ENCODE results near the gene GGA1. TPM values are rescaled to one million over a fixed set of nuclear protein-coding genes. Genes with fewer than 3 reads are reported as not detected.

GGA1 gene
- total and polyA plus RNA-seq, 2 experiments from 2014 or later = 29.7 TPM

DNA sequence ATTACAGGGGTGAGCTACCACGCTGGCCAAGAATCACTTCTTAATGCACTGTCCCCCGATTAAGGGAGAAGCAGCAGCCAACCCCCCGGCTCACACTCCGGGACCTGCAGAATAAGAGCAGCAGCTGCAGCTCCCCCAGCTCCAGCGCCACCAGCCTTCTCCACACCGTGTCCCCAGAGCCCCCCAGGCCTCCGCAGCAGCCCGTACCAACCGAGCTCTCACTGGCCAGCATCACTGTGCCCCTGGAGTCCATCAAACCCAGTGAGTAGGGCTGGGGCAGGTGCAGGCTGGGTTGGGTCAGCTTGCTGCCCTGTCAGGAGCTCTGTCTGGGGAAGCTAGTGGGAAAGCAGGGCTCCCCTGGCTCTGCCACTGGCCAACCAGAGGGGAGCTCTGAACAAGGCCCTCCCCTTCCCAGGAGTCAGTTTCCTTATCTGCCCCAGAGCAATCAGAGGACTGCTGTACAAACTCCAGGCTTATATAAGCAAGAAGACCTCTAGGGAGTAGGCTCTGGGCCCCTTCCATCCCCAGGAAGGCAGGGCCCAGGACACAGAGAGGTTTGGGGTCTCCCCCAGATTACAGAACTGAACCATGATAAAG, 22.3 kb downstream of the GGA1 start:
- no peaks in the 10 kb centered on the region for H3K27me3 ChIP-seq (replicated peaks; ENCODE audit: insufficient read depth)
- H3K9me3 ChIP-seq (ENCODE audit: low read depth) = no peaks in the 10 kb centered on the region
- H3K9me2 ChIP-seq (ENCODE audit: insufficient read depth) = no peaks in the 10 kb centered on the region
- no peaks in the 10 kb centered on the region for H3K36me3 ChIP-seq (ENCODE audit: low read depth)
- TF ChIP-seq EZH2phosphoT487 (IDR thresholded peaks at IDR 0.05; ENCODE audit: insufficient read depth, low read depth) (no peak), EZH2 (IDR thresholded peaks at IDR 0.05; ENCODE audit: insufficient read depth, poor library complexity, severe bottlenecking) (no peak)
- in situ Hi-C loops (cut with MboI) = no loop called here
- no peak for DNase-seq
- no peak overlapping the region for H3K4me3 ChIP-seq
- 89 to 90% methylated on average over 9 of the region's 9 CpGs for WGBS, 2 experiments (ENCODE audit: low coverage in 1 of 2, low lambda C conversion rate in 2 of 2, missing lambda C conversion rate in 2 of 2)
- H3K79me2 ChIP-seq (ENCODE audit: insufficient read depth) = no peaks in the 10 kb centered on the region
- no peak overlapping the region for H3K4me2 ChIP-seq (ENCODE audit: unreplicated experiment)
- H3K27ac ChIP-seq = no peak overlapping the region
- no peak overlapping the region for H2AFZ ChIP-seq
- H4K20me1 ChIP-seq (ENCODE audit: insufficient read depth) = no peaks in the 10 kb centered on the region
- H3K9ac ChIP-seq = no peak overlapping the region
- H3F3A ChIP-seq (ENCODE audit: insufficient read depth) = peaks cover 6% of the 10 kb centered on the region; the same call in 1 of the 2 replicates
- H3K4me1 ChIP-seq (ENCODE audit: insufficient read depth) = peaks cover 22% of the 10 kb centered on the region

- in situ Hi-C loops (cut with MboI) = no loop called here
- H3K27ac ChIP-seq = no peak overlapping the region
- DNase-seq = no peak
Measured at GRCh38 chr22:37631448-37632173, 23.0 kb downstream of the GGA1 start.

DNA sequence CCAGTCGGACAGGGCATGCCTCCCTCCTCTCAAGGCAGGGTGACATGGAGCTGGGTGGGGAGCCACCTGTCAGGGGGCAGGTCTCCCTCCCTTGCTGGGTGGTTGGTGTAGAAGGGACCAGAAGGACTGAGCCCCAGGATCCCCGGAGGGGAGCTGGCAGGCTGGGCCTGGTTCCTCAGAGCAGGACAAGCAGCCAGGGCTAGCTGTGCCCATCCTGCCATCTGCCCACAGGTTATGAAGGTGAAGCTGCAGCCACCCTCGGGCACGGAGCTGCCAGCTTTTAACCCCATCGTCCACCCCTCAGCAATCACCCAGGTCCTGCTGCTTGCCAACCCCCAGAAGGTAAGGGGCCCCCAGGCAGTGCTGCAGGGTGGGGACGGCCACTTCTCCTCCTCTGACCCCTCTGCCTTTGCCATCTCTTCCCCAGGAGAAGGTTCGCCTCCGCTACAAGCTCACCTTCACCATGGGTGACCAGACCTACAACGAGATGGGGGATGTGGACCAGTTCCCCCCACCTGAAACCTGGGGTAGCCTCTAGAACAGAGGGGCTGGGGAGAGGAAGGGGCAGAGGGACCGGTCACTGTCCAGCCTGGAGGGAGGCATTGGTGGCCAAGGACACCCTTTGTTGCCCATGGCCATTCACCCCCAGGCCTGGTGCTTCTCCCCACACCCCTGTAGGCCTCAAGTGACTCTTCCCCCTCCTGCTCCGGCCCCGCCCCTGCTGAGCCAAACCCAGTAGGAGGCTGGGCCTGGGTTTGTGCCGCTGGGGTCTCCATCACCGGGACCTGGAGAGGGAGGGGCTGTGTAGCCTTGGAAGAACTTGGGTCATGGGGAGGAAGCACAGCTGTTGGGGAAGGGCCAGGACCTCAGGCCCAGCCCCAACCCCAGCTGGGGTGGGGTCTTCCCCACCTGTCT, 23.8 kb downstream of the GGA1 start:
- TF ChIP-seq EZH2phosphoT487 (IDR thresholded peaks at IDR 0.05; ENCODE audit: insufficient read depth, low read depth) = no peak
- TF ChIP-seq EZH2 (IDR thresholded peaks at IDR 0.05; ENCODE audit: insufficient read depth, poor library complexity, severe bottlenecking) = no peak
- no peak overlapping the region for H3K4me3 ChIP-seq
- H3F3A ChIP-seq (ENCODE audit: insufficient read depth) = peaks cover 6% of the 10 kb centered on the region; the same call in 1 of the 2 replicates
- no peak overlapping the region for H3K9ac ChIP-seq
- no peak overlapping the region for H3K27ac ChIP-seq
- H3K27me3 ChIP-seq (replicated peaks; ENCODE audit: insufficient read depth) = no peaks in the 10 kb centered on the region
- H3K9me2 ChIP-seq (ENCODE audit: insufficient read depth) = no peaks in the 10 kb centered on the region
- no peak for DNase-seq
- H3K36me3 ChIP-seq (ENCODE audit: low read depth) = no peaks in the 10 kb centered on the region
- H3K79me2 ChIP-seq (ENCODE audit: insufficient read depth) = no peaks in the 10 kb centered on the region
- H3K9me3 ChIP-seq (ENCODE audit: low read depth) = no peaks in the 10 kb centered on the region
- in situ Hi-C loops (cut with MboI) = no loop called here
- WGBS, 2 experiments (ENCODE audit: low coverage in 1 of 2, low lambda C conversion rate in 2 of 2, missing lambda C conversion rate in 2 of 2) = 80 to 92% methylated on average over 12 to 14 of the region's 14 CpGs
- peaks cover 22% of the 10 kb centered on the region for H3K4me1 ChIP-seq (ENCODE audit: insufficient read depth)
- no peaks in the 10 kb centered on the region for H4K20me1 ChIP-seq (ENCODE audit: insufficient read depth)
- no peak overlapping the region for H3K4me2 ChIP-seq (ENCODE audit: unreplicated experiment)
- no peak overlapping the region for H2AFZ ChIP-seq

More at GRCh38 chr22:37631448-37632173, 23.0 kb downstream of the GGA1 start:
- WGBS, 2 experiments (ENCODE audit: low coverage in 1 of 2, low lambda C conversion rate in 2 of 2, missing lambda C conversion rate in 2 of 2) = 85 to 86% methylated on average over 17 to 19 of the region's 19 CpGs
- peaks cover 6% of the 10 kb centered on the region; the same call in 1 of the 2 replicates for H3F3A ChIP-seq (ENCODE audit: insufficient read depth)
- no peaks in the 10 kb centered on the region for H3K27me3 ChIP-seq (replicated peaks; ENCODE audit: insufficient read depth)
- H3K9me3 ChIP-seq (ENCODE audit: low read depth) = no peaks in the 10 kb centered on the region
- H4K20me1 ChIP-seq (ENCODE audit: insufficient read depth) = no peaks in the 10 kb centered on the region
- no peak overlapping the region for H3K9ac ChIP-seq
- H3K4me3 ChIP-seq = no peak overlapping the region
- no peak overlapping the region for H2AFZ ChIP-seq
- no peaks in the 10 kb centered on the region for H3K9me2 ChIP-seq (ENCODE audit: insufficient read depth)
- TF ChIP-seq EZH2 (IDR thresholded peaks at IDR 0.05; ENCODE audit: insufficient read depth, poor library complexity, severe bottlenecking) (no peak), EZH2phosphoT487 (IDR thresholded peaks at IDR 0.05; ENCODE audit: insufficient read depth, low read depth) (no peak)
- H3K4me1 ChIP-seq (ENCODE audit: insufficient read depth) = peaks cover 22% of the 10 kb centered on the region
- no peaks in the 10 kb centered on the region for H3K36me3 ChIP-seq (ENCODE audit: low read depth)
- H3K79me2 ChIP-seq (ENCODE audit: insufficient read depth) = no peaks in the 10 kb centered on the region
- H3K4me2 ChIP-seq (ENCODE audit: unreplicated experiment) = no peak overlapping the region

GRCh38 chr22:37633089-37633624, 24.5 kb downstream of the GGA1 start:
- H3K4me2 ChIP-seq (ENCODE audit: unreplicated experiment) = peak overlapping the region; percentile 71
- no peaks in the 10 kb centered on the region for H3K9me3 ChIP-seq (ENCODE audit: low read depth)
- no peak overlapping the region for H3K4me3 ChIP-seq
- peak overlapping the region; percentile 66 for H3K27ac ChIP-seq
- no peaks in the 10 kb centered on the region for H3K9me2 ChIP-seq (ENCODE audit: insufficient read depth)
- no peaks in the 10 kb centered on the region for H4K20me1 ChIP-seq (ENCODE audit: insufficient read depth)
- H3K79me2 ChIP-seq (ENCODE audit: insufficient read depth) = no peaks in the 10 kb centered on the region
- in situ Hi-C loops (cut with MboI) = no loop called here
- no peaks in the 10 kb centered on the region for H3K27me3 ChIP-seq (replicated peaks; ENCODE audit: insufficient read depth)
- H2AFZ ChIP-seq = peak overlapping the region; percentile 52
- no peak for TF ChIP-seq EZH2phosphoT487 (IDR thresholded peaks at IDR 0.05; ENCODE audit: insufficient read depth, low read depth)
- TF ChIP-seq EZH2 (IDR thresholded peaks at IDR 0.05; ENCODE audit: insufficient read depth, poor library complexity, severe bottlenecking) = no peak
- H3F3A ChIP-seq (ENCODE audit: insufficient read depth) = peaks cover 6% of the 10 kb centered on the region; the same call in 1 of the 2 replicates
- peak overlapping the region; percentile 68 for H3K9ac ChIP-seq
- peaks cover 22% of the 10 kb centered on the region for H3K4me1 ChIP-seq (ENCODE audit: insufficient read depth)
- H3K36me3 ChIP-seq (ENCODE audit: low read depth) = no peaks in the 10 kb centered on the region
- DNase-seq = no peak
- WGBS, 2 experiments (ENCODE audit: low coverage in 1 of 2, low lambda C conversion rate in 2 of 2, missing lambda C conversion rate in 2 of 2) = 53 to 55% methylated on average over 11 of the region's 11 CpGs
